Measurements from ENCODE around the gene HMCN1.

Gene HMCN1

DNA sequence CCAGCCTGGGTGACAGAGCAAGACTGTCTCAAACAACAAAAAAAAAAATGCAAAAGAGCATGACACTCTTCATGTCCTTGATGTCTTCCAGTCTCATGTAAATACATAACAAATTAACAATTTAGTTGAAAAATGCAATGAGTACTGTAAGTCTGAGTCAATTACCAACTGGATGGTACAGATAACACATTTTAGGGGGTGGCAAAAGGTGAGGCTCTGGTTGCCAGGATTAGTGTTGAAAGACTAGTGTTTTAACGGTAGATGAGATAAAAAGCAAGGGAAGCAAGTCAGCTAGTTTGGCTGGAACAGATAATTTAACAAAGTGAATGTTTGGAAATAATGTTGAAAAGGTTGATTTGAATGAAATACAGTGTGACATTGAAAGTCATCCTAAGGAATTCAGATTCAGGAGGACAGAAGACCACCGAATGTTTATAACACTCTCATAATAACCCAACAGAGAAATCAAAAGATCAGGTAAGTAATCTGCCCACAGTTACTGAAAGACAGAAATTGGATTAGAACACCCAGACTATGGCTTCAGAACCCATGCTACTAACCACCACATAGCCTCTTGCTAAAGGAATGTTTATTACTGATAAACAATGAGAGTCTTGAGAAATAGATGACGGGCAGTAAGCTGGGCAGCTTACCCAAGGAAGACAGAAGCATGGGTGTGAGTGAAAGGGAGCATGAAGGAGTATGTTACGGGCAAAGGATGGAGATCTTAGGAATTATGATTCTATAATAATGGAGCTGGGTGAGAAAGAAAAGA lies 312.4 kb downstream of the HMCN1 start:
- DNase-seq, result no peak

DNA sequence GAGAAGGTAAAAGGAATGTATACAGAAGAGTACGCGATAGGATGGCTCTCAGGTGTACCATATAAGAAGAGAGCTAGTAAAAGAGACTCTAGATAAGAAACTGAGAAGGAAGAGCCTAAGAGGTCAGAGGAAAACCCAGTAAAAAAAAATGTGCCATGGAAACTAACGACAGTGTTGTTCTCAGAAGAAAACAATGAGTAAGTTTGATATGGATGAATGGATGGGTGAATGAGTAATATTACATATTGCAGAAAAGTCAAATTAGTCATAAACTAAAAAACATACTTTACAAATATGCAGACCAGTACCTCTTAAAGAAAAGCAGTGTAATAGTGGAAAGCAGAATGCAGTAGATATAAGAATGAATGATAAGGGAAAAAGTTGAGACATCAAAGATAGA lies 316.2 kb downstream of the HMCN1 start:
- no peak for DNase-seq

DNA sequence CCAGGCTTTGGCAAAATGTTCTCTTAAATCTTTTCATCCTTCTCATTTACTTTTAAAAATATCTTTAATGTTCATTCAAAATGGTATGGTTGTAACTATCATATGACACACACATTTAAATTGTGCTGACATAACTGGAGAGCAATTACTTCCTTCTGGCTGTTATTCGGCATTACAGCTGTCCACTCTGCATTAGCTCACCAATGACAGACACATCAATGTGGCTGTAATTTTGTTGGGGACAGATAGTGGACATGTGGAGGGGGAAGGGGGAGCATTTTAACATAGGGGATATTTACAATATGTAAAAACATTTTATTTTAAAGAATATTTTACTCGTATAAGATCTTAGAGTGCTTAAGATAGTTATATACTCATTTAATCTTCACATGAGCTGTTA lies 319.8 kb downstream of the HMCN1 start:
- no peak for DNase-seq

DNA sequence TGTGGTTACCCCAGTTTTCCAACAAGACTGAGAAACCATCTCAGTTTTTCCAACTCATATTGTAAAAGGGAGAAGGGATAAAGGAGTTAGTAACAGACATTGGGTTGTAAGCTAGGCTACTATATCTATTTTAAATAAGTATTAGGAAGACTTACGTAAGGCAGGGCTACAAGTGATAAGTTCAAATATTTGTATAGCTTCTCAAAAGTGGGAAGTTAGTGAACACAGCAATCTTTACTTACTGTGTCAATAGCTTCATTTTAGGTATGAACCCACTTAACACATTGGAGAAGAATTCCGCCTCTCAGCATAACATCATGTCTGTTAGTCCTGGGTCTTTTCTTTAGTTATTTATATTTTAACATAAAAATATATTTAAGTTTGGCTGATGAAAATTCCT lies 320.7 kb downstream of the HMCN1 start:
- DNase-seq, result no peak

DNA sequence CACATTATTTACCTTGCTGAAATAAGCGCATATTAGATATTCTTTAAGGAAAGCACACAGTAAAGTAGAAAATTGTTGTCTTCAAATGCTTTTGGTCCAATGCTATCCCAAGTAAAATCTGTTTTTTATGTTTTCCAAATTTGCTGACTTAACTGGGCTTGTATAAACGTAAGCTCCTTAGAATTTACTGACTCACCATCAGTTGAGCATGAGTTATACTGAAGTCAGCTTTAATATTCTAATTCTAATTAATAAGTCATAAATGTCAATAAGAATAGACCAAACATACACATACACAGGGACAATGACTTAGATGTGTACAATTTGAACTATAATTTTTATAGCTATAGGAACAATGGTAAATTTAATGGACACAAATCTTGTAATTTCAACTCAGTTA lies 321.7 kb downstream of the HMCN1 start:
- DNase-seq, result no peak

DNA sequence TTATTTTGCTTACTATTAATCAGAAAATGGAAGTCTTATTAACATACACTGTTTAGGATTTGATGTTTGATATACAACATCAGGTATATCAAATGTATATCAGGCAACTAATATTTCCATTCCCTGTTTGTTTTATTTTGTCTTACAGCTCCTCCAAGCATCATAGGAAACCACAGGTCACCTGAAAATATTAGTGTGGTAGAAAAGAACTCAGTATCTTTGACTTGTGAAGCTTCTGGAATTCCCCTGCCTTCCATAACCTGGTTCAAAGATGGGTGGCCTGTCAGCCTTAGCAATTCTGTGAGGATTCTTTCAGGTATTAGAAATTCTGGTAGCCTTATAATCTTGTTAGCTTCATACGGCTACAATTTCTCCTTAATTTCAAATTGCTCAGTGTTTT lies 322.9 kb downstream of the HMCN1 start:
- no peak for DNase-seq

DNA sequence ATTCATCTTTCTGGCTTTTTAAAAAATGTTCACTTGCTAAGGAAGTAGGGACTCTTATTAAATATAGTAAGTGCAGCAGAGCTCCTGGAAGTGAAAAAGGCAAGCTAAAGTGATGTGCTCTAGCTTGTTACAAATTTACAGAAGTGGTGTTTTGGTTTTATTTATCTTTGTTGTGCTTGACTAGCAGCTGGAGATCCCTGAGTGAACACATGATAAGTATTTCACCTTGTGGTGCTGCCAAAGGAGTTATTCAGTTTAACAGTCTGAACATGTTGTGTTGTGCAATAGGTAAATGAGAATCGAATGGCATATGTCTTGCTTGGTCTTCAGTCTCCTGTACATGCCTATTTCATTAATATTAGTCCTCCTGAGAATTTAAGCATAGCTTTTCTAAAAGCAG lies 325.1 kb downstream of the HMCN1 start:
- no peak for DNase-seq

DNA sequence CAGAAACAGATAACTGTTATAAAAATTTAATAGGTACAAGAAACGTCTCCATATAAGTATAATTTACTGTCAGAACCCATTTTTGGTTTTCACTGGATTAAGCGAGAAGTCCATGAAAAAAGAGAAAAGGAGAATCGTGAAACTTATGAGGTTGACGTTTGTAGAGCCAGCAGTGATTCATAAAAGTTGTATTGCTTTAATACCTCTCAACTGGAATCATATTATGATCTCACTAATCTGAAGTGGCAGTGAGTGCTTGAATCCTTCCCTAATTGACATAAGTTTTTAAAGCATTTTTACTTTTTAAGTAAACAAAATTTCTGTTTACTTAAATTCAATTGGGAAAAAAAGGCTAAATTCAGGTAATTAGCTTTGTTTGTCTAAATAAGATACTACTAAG lies 325.6 kb downstream of the HMCN1 start:
- DNase-seq, result no peak

DNA sequence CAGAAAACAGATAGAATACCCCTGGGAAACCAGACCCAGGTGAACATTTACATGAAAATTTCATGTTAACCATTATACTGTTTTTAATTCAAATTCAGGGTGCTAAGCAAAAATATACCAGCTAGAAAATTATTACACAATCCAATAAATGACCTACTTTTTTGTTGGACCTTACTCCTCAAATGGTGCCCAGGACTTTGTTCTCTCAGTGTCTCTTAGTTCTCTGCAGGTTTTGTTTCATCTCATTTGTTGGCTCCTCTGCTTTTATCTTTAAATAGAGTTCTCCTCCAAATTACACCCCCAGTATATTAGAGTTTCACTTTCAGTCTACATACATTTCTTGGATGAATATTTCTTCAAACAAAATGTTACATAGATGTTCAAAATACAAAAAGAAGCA lies 326.0 kb downstream of the HMCN1 start:
- no peak for DNase-seq

DNA sequence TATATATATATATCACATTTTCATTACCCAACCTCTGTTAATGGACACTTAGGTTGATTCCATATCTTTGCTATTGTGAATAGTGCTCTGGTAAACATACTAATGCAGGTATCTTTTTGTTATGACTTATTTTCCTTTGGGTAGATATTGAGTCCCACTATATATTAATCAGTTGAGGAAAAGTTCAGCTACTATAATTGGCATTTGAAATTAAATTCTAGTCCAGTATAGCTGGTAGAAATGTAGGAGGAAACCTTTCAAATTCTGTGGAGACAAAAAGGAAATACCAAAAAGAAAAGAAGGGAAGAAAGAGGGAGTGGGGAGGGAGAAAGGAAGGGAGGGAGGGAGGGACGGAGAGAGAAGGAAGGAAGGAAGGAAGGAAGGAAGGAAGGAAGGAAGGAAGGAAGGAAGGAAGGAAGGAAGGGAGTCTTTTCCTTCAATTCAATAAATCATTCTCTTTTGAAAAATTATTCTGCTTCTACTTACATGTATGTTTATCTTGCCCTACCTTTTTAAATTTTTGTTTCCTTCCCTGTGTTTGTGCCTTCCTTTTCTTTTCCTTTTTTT lies 329.0 kb downstream of the HMCN1 start:
- no peak for DNase-seq

DNA sequence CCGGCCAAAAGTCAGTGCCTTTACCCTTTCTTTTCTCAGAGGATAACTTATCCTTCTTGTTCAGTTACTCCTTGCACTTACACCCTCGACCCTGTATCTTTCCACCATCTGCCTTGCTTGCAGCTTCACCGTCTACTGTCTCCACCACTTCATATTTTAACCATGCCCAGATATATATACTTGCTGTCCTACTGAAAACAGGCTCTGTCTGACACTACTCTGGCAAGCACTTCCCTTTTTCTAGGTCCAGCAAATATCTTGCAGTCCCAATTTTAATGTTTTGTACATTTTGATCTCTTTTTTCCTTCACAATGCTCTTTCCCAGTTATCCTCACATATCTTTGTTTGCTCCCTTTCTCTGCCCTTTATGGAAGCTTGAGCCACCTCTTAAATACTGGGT lies 332.2 kb downstream of the HMCN1 start:
- no peak for DNase-seq

DNA sequence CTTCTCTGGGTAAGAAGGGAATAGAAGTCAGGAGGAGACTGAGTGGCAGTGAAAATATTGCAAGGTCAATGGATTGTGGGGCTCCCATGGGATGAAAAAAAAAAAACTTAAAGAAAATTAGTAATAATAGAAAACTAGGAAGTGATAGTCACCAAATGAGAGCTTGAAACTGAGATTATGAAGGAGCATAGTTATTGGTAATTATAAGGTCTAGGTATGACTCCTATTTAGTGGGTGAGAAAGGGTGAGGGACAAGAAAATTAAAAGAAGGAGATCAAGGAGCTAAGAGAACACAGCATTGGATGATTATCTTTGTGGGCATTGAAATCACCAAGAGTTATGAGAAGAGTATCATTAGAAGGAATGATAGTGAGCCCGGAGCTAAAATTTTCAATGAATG lies 339.5 kb downstream of the HMCN1 start:
- no peak for DNase-seq

DNA sequence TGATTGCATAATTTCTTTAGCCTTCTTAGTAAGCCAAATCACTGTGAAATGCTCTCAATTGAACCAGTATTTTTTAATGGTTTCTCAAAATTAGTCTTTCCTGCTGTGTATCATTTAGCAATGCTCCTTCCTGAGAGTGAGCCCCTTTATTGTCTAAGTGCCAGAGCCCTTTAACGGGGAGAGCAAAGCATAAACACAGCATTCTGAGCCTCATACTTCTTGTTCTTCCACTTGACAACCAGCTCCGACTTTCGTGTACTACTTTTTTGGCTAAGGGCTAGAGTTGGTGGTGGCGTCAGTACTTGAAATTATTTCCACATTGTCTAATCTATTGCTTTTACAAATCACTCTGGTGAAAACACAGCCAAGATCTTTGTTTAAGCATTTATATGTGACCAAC lies 341.8 kb downstream of the HMCN1 start:
- no peak for DNase-seq

DNA sequence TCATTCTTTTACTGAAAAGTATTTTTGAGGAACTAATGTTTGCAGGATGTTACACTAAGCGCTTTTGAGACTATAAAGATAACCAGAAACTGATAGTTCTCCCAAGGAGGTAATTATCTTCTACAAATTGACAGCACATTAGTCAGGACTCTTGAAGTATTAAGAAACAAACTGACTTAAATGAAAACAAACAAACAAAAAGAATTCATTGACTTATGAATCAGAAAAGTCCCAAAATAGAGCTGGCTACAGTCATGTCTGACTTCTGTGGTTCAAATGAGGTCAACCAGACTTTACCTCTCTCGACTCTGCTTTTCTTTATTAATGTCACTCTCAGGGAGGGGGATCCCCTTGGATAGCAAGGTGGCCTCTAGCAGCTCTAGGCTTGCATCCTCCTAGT lies 344.1 kb downstream of the HMCN1 start:
- DNase-seq, result no peak

DNA sequence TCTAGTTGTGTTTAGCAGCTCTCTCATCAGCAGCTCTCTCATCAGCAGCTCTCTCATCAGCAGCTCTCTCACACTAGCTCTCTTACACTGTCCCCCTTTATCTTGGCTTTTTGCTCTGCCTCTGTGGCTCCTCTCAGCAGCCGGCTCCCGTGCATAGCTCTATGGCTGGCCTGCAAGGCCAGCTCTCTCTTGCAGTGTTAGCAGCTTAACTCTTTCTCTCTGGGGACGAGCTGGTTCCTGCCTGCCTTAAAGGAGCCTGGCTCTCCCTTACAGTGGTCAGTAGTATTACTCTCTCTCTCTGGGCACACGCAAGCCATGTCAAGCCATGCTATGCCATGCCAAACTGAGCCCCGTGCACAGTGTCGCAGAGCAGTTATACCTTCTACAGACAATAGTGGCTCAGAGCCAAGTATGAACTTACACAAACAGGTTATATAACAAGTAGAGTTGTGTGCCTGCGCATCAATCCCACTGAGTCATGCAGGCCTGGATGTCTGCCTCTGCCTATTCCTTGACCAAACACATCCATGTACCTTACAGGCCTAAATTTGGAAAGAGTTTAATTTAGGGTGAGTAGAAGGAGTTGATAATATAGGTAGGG lies 345.0 kb downstream of the HMCN1 start:
- DNase-seq, result no peak

DNA sequence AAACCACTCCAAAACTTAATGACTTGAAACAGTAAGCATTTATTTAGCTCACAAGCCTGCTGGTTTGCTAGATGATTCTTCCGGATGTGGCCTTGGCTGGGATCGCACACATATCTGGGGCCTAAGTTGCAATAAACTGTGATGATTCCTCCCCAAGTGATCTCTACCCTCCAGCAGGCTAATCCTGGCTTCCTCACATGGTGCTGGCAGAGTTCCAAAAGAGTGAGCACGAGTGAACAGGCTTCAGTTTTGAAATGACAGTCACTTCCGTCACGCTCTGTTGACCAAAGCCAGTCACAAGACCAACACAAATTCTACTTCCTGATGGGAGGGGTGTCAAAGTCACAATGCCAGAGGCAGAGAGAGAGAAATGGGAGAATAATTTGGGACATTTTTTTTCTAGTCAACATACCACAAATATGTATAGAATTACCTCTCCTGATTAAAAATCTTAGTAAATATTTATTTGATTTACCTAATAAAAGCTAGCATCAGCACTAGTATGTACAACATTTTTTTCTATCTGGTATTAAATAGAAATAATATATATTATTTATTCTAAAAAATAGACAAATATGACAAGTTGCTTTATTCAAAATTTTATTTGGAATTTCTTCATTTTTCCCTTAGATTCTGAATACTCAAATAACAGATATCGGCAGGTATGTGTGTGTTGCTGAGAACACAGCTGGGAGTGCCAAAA lies 348.2 kb downstream of the HMCN1 start:
- DNase-seq, result no peak

DNA sequence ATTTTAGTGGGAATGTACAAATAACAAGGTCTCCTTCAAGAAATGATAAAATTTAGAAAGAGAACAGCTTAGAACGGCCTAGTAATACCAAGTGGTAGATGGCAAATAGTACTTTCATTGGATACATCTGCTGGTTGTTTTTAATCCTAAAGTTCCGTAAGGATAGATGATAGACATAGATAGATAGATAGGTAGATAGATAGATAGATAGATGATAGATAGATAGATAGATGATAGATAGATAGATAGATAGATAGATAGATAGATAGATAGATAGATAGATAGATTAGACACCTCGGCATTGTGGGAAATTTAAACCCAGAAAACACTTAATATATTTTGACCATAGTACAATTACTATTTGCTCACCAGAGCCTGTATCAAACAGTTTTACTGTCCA lies 352.4 kb downstream of the HMCN1 start:
- DNase-seq, result no peak

DNA sequence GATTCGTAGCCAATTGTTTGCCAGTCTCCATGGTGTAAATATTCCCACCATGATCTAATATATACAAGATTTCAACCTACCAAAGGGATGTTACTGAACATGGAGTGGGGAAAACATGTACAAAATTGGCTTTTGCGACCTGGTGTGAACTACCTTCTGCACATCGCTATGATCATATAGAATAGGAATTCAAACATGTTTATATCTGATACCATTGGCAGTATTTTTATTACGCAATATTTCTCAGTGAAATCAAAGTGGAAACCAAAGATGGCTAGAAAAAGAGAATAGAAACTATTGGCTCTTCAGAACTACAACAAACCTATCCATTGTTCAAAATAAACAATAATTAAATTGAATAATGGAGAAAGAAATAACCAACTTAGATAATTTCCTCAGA lies 355.7 kb downstream of the HMCN1 start:
- no peak for DNase-seq

DNA sequence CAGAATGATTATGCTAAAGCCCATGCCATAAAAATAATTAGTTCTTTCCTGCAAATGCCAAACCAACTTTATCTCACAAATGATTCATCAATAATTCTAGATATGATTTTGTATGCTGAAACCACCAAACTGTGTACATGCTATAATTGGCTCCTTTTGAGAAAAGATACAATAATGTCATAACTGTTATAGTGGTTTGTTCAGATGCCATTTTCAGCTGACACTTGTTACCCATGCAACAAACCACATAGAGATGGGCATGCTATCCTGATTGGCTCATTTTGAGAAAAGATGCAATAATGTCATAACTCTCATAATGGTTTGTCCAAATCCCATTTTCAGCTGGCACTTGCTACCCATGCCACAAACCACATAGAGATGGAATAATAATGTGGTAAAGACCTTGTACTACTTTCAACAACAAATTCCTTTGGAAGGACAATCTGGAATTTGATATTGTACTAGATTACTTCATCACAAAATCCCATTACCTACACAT lies 357.1 kb downstream of the HMCN1 start:
- no peak for DNase-seq

DNA sequence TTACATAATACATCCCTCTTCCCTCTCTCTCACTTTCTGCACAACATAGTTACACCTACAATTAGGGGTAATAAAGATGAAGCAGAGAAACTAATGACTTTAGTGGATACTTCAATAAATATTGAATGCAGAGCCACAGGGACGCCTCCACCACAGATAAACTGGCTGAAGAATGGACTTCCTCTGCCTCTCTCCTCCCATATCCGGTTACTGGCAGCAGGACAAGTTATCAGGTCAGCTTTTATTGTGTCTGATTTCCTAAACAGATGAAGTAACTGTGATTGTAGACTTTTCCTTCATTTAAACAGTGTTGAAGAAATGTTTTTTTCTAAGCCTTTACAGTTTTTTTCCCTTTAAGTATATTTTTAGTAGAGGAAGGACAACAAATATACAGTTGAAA lies 359.2 kb downstream of the HMCN1 start:
- DNase-seq, result no peak

DNA sequence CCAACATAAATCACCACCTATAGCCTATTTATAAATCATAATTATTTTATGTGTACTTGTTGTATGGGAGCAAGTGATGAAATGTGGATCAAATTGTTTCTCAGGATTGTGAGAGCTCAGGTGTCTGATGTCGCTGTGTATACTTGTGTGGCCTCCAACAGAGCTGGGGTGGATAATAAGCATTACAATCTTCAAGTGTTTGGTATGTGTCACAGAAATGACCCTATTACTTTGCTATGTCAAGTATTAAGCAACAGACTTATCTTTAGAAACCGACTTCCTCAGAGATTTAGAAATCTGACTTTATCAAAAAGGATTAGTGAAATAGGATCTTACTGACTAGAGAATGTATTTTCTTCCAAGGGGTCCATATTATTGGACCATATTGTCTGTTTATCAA lies 360.0 kb downstream of the HMCN1 start:
- no peak for DNase-seq

DNA sequence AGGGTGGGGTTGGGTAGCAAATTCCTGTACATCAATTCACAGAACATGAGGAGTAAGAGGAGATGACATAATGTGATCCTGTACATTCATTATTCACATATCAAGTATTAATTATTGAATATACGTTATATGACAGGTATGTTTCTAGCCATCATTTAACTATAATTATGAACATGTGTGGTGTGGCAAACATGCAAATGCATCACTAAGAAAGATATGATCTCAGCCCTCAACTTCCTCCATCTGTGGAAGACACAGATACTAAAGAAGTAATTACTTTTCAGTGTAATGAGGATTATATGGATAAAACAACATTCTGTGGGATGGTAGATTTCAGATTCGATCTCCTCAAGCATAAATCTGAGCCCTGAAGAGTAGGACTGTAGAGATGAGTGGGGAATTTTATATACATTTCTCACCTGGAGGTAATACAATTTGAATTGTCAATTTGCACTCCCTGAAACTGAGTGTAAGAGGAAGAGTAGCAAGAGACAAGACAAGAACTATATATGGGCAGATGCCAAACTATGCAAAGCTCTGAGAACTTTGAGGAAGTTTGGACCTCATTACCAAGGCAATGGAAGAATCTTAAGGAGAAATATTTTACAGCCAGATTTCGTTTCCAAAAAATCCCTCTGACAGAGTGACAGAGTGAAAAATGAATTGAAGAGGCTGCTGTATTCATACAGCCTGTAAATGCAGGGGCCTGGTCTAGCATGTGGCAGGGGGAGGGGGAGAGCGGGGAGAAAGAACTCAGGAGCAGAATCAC lies 365.3 kb downstream of the HMCN1 start:
- no peak for DNase-seq

DNA sequence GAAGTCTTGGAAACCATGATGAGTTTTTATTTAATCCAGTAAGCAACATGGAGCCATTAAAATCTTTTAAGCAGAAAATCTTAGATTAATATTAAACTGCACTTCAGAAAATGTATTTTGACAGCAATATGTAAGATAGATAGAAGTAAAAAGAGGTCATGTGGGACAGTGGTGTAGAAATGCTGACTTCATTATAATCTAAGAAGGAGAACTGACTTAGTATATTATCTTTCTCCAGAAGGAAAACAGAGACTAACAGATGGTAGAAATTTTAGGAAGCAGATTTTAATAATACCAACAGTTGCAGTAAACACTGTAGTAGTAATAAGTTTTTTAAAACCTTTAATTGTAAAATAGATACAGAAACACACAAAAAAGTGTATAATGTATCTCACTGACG lies 367.9 kb downstream of the HMCN1 start:
- DNase-seq, result no peak
